SK-N-SH (cell line): ENCODE results near the gene KDM1A.
"Not testable (repeated sequence)": the region's sequence is repeated elsewhere in the genome, so short reads cannot be mapped to it uniquely, and the experiment has no call there.

Experiments used
- ELF1 ChIP-seq: IDR thresholded peaks from 2 replicates; pipeline ENCODE4 v1.4.0; 2012
- EP300 ChIP-seq, 2 experiments: IDR thresholded peaks; 2 replicates each; pipeline versions ENCODE4 v1.4.0 to v1.6.1; 2012; ENCODE audit warnings: borderline replicate concordance in 1 of 2, low read depth in 1 of 2, low read length in 1 of 2
- EZH2phosphoT487 ChIP-seq: fragments of 200-600 bp; sonication (generic); IDR thresholded peaks from 2 replicates; pipeline ENCODE4 v1.6.1; 2017; ENCODE audit warnings: low read depth, mixed run types, mild to moderate bottlenecking, antibody characterized with exemption, moderate library complexity, borderline replicate concordance
- FOXM1 ChIP-seq: IDR thresholded peaks from 2 replicates; pipeline ENCODE4 v1.4.0; 2012; ENCODE audit warnings: low read depth, mild to moderate bottlenecking
- GABPA ChIP-seq: IDR thresholded peaks from 2 replicates; pipeline ENCODE4 v1.4.0; 2012; ENCODE audit warnings: low read depth, mild to moderate bottlenecking
- POLR2AphosphoS5 ChIP-seq: IDR thresholded peaks from 2 replicates; pipeline ENCODE4 v1.6.1; 2012; ENCODE audit warnings: low read depth, low read length
- SIN3A ChIP-seq: IDR thresholded peaks from 2 replicates; pipeline ENCODE4 v1.6.1; 2012; ENCODE audit warnings: low read depth, mild to moderate bottlenecking, low read length, moderate library complexity, borderline replicate concordance
- TAF1 ChIP-seq: IDR thresholded peaks from 2 replicates; pipeline ENCODE4 v1.6.1; 2012; ENCODE audit warnings: low read depth, mild to moderate bottlenecking, low read length, moderate library complexity, borderline replicate concordance
- TEAD4 ChIP-seq: IDR thresholded peaks from 2 replicates; pipeline ENCODE4 v1.4.0; 2012; ENCODE audit warnings: mild to moderate bottlenecking, borderline replicate concordance; ENCODE audit not compliant: insufficient read depth
- YY1 ChIP-seq: IDR thresholded peaks from 2 replicates; pipeline ENCODE4 v1.4.0; 2012; ENCODE audit warnings: low read depth, mild to moderate bottlenecking
- TF ChIP-seq, protein P1 (sequence below): fragments of 200-600 bp; sonication (generic); IDR thresholded peaks from 2 replicates; pipeline ENCODE4 v1.6.1; 2017; ENCODE audit warnings: antibody characterized with exemption, mild to moderate bottlenecking, moderate library complexity

DNA sequence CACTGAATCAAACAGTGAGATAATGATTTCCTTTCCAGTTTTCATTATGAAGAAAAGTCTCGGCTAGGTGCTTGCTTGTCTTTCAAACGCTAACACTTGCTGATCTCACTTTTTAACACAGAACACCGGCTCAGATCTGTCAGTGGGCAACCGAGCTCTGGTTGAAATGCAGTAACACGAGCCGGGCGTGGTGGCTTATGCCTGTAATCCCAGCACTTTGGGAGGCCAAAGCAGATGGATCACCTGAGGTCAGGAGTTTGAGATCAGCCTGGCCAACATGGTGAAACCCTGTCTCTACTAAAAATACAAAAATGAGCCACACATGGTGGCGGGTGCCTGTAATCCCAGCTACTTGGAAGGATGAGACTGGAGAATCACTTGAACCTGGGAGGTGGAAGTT, 9.2 kb upstream of the KDM1A start:
- TF ChIP-seq EP300 (IDR thresholded peaks at IDR 0.05; ENCODE audit: borderline replicate concordance in 1 of 2, low read depth in 1 of 2, low read length in 1 of 2); TAF1; GABPA; POLR2AphosphoS5; YY1; EZH2phosphoT487; FOXM1; TEAD4; SIN3A; ELF1: not testable (repeated sequence)
- TF ChIP-seq, protein P1, sequence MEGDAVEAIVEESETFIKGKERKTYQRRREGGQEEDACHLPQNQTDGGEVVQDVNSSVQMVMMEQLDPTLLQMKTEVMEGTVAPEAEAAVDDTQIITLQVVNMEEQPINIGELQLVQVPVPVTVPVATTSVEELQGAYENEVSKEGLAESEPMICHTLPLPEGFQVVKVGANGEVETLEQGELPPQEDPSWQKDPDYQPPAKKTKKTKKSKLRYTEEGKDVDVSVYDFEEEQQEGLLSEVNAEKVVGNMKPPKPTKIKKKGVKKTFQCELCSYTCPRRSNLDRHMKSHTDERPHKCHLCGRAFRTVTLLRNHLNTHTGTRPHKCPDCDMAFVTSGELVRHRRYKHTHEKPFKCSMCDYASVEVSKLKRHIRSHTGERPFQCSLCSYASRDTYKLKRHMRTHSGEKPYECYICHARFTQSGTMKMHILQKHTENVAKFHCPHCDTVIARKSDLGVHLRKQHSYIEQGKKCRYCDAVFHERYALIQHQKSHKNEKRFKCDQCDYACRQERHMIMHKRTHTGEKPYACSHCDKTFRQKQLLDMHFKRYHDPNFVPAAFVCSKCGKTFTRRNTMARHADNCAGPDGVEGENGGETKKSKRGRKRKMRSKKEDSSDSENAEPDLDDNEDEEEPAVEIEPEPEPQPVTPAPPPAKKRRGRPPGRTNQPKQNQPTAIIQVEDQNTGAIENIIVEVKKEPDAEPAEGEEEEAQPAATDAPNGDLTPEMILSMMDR = not testable (repeated sequence)
